Gastroesophageal sphincter (tissue), 4 donors: ENCODE results near the gene ZNF77. TPM values are rescaled to one million over a fixed set of nuclear protein-coding genes. Genes with fewer than 3 reads are reported as not detected.
"Not testable (repeated sequence)": the region's sequence is repeated elsewhere in the genome, so short reads cannot be mapped to it uniquely, and the experiment has no call there.

Experiments
- ATAC-seq: fragments of 150-250 bp; one replicate; pipeline ENCODE4 v1.9.1; 2016; ENCODE audit warnings: mild to moderate bottlenecking, moderate library complexity
- H3K27ac ChIP-seq, 4 donors: fragments of 200-600 bp; sonication (generic) in 3 of 4; 1 replicate in 3 of 4; 2 replicates in 1 of 4; pipeline ENCODE4 v1.5.1; 2016 to 2019
- H3K27me3 ChIP-seq: fragments of 200-600 bp; sonication (generic); one replicate; pipeline ENCODE4 v1.5.1; 2019
- H3K36me3 ChIP-seq, 2 donors: fragments of 200-600 bp; sonication (generic); one replicate each; pipeline ENCODE4 v1.5.1; 2019; ENCODE audit warnings: control low read depth in 1 of 2
- H3K4me1 ChIP-seq, 3 donors: fragments of 200-600 bp; sonication (generic); 1 replicate in 2 of 3; 2 replicates in 1 of 3; pipeline ENCODE4 v1.5.1; 2016 to 2019; ENCODE audit warnings: control low read depth in 2 of 3
- H3K4me3 ChIP-seq, 2 donors: fragments of 200-600 bp; sonication (generic); one replicate each; pipeline ENCODE4 v1.5.1; 2019; ENCODE audit warnings: mild to moderate bottlenecking in 1 of 2, moderate library complexity in 1 of 2
- H3K9me3 ChIP-seq, 3 donors: fragments of 200-600 bp; sonication (generic); one replicate each; pipeline ENCODE4 v1.5.1; 2017 to 2019; ENCODE audit warnings: control low read depth in 2 of 3
- CTCF ChIP-seq, 4 experiments: fragments of 200-600 bp in 2 of 4; fragments of 450-650 bp in 2 of 4; sonication (generic) in 1 of 4; IDR thresholded peaks; one replicate each; pipeline ENCODE4 v1.5.1; 2017 to 2019; ENCODE audit warnings: antibody characterized with exemption in 4 of 4, mild to moderate bottlenecking in 2 of 4, moderate library complexity in 2 of 4
- EP300 ChIP-seq: sonication (generic); formaldehyde crosslinking; IDR thresholded peaks from one replicate; pipeline ENCODE4 v1.6.1; 2017; ENCODE audit warnings: antibody characterized with exemption, mild to moderate bottlenecking
- POLR2A ChIP-seq, 2 donors: fragments of 450-650 bp; IDR thresholded peaks; one replicate each; pipeline ENCODE4 v1.6.1; 2017; ENCODE audit warnings: antibody characterized with exemption in 2 of 2, mild to moderate bottlenecking in 2 of 2, moderate library complexity in 1 of 2
- POLR2AphosphoS5 ChIP-seq: sonication (generic); formaldehyde crosslinking; IDR thresholded peaks from one replicate; pipeline ENCODE4 v1.6.1; 2017; ENCODE audit warnings: antibody characterized with exemption
- WGBS, 2 donors: methylation state at CpG; one replicate each; pipeline ENCODE4 v1.1.5; 2018; ENCODE audit warnings: low coverage in 1 of 2; 5-methylcytosine and 5-hydroxymethylcytosine counted together
- total RNA-seq, 4 donors: library from RNA; depleted of rRNA; stranded (reverse); fragments of >200 nt; gene quantifications; one replicate each; pipeline ENCODE4 v1.1.0, GENCODE V29; 2016

Gene ZNF77
- total RNA-seq, 4 donors from 2014 or later = 2.2 to 6.8 (median 3.4) TPM

- Histone ChIP-seq H3K9me3 (no peaks in the 10 kb centered on the region), H3K27me3 (no peaks in the 10 kb centered on the region), H3K36me3 (no peaks in the 10 kb centered on the region), H3K27ac (no peak overlapping the region), H3K4me1 (peaks cover 0 to 15% (median 7%) of the 10 kb centered on the region in 3 donors), H3K4me3 (no peak overlapping the region)
- 77 to 90% methylated on average over 5 to 6 of the region's 11 CpGs for WGBS, 2 donors
- no peak for TF ChIP-seq POLR2A (IDR thresholded peaks at IDR 0.05)
- no peak for TF ChIP-seq POLR2AphosphoS5
- TF ChIP-seq EP300 = no peak
- TF ChIP-seq CTCF (IDR thresholded peaks at IDR 0.05) = no peak
- ATAC-seq = no peak
Observed at GRCh38 chr19:2905918-2906519, 38.8 kb downstream of the ZNF77 start.

GRCh38 chr19:2903326-2903725, 41.4 kb downstream of the ZNF77 start:
- peaks cover 0 to 15% (median 7%) of the 10 kb centered on the region in 3 donors for H3K4me1 ChIP-seq
- H3K4me3 ChIP-seq, H3K27me3 ChIP-seq, ATAC-seq, H3K36me3 ChIP-seq, H3K9me3 ChIP-seq, H3K27ac ChIP-seq: not testable (repeated sequence)
- WGBS, 2 donors = 94 to 95% methylated on average over 5 to 13 of the region's 13 CpGs

GRCh38 chr19:2902590-2903218, 42.1 kb downstream of the ZNF77 start:
- WGBS, 2 donors = 81 to 87% methylated on average over 3 to 6 of the region's 13 CpGs
- H3K4me3 ChIP-seq = no peak overlapping the region
- H3K27ac ChIP-seq = no peak overlapping the region
- TF ChIP-seq CTCF (IDR thresholded peaks at IDR 0.05) = no peak
- no peak for ATAC-seq
- no peaks in the 10 kb centered on the region for H3K27me3 ChIP-seq
- H3K9me3 ChIP-seq = no peaks in the 10 kb centered on the region
- H3K4me1 ChIP-seq = peaks cover 0 to 15% (median 7%) of the 10 kb centered on the region in 3 donors
- no peaks in the 10 kb centered on the region for H3K36me3 ChIP-seq

DNA sequence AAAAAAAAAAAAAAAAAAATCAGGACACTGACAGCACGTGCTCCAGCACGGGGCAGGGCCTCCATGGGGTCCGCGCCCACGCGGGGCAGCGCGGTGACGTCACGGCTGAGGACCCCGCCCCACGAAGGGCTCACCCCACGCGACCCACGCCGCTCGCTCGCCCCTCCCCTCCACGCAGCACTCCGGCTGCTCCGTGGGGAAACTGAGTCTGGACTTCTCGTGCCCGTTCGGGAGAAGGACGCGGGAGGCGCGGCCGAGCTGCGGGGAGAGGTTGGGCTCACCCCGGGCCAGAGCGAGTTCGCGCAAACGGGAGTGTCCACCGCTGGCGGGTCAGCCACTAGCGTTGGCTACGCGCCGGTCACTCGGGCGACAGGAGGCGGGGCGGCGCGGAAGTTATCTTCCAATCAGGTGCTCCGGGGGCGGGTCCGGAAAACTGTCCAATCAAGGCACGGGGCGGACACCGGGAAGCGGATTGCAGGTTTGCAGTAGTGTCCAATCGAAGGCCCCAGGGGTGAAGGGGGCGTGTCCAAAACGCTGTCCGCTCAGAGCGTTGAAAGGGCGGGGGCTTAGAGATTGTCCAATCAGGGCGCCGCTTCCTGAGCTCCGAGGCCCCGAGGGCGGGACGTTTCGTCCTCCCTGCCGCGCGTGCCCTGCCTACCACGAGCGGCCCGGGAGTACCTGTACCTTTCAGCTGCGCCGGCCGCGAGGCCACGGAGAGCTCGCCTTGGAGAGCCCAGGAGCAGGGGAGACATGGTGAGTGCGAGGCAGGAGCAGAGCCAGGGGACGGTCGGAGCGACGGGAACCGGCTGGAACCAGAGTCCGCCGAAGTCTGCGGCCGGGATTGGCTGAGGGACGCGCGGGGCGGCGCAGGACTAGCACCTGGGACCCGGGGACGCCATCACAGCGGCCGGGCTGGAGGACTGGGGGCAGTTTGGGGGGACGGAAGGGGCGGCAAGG, 44.2 kb downstream of the ZNF77 start, which contains the start of gene ZNF57:
Gene ZNF57 (plus strand): TSS at position 633 of the 957 bp plus-strand sequence. CDS start 118 bp downstream, at position 751.
- WGBS, 2 donors = 0% methylated on average over 2 of the region's 100 CpGs; no CpG with 5 or more reads in 1 of the 2 donors
- H3K27ac ChIP-seq = peak within 1 kb of the TSS; percentile 73 to 96 (median 84)
- H3K27me3 ChIP-seq = no peaks in the 10 kb centered on the region
- H3K4me1 ChIP-seq = peaks cover 0 to 15% (median 7%) of the 10 kb centered on the region in 3 donors
- H3K36me3 ChIP-seq = no peaks in the 10 kb centered on the region
- H3K9me3 ChIP-seq = peaks cover 0 to 13% (median 0%) of the 10 kb centered on the region in 3 donors
- no peak for TF ChIP-seq EP300
- peak; percentile 21 to 26 for TF ChIP-seq POLR2A (IDR thresholded peaks at IDR 0.05)
- TF ChIP-seq POLR2AphosphoS5 = peak; percentile 38
- TF ChIP-seq CTCF (IDR thresholded peaks at IDR 0.05) = peak in 1 of 4 experiments; percentile 19
- peak within 1 kb of the TSS; percentile 60 to 70 for H3K4me3 ChIP-seq
- ATAC-seq = peak; percentile 99

GRCh38 chr19:2896694-2897093, 48.1 kb downstream of the ZNF77 start:
- TF ChIP-seq EP300 (no peak), CTCF (IDR thresholded peaks at IDR 0.05) (no peak), POLR2AphosphoS5 (no peak), POLR2A (IDR thresholded peaks at IDR 0.05) (no peak)
- H3K4me3 ChIP-seq = no peak overlapping the region
- no peak overlapping the region for H3K27ac ChIP-seq
- 79 to 93% methylated on average over 3 to 8 of the region's 8 CpGs for WGBS, 2 donors
- H3K27me3 ChIP-seq = peaks cover 12% of the 10 kb centered on the region
- ATAC-seq = no peak
- H3K4me1 ChIP-seq = peaks cover 0 to 6% (median 6%) of the 10 kb centered on the region in 3 donors
- peaks cover 0 to 13% (median 0%) of the 10 kb centered on the region in 3 donors for H3K9me3 ChIP-seq
- no peaks in the 10 kb centered on the region for H3K36me3 ChIP-seq

DNA sequence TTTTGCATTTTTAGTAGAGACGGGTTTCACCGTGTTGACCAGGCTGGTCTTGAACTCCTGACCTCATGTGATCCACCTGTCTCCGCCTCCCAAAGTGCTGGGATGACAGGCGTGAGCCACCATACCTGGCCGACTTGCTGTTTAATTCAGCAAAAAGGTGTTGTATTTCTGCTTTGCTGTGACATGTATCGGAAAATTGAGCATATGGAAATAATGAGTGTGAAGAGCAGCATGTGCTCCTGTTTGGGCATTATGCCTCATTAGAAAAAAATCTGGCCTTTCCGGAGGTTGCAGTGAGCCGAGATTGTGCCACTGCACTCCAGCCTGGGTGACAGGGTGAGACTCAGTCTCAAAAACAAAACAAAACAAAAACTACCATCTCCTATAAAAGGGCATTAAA, 54.2 kb downstream of the ZNF77 start:
- not testable (repeated sequence) for H3K36me3 ChIP-seq, H3K4me1 ChIP-seq, H3K27ac ChIP-seq, H3K9me3 ChIP-seq, H3K4me3 ChIP-seq, ATAC-seq
- 68 to 80% methylated on average over 5 to 7 of the region's 8 CpGs for WGBS, 2 donors
- peaks cover 14% of the 10 kb centered on the region for H3K27me3 ChIP-seq
